Hematopoietic multipotent progenitor cell treated with erythropoietin and hydrocortisone succinate and interleukin-3 and kit ligand, for 6 days (in vitro differentiated cells): Measurements from ENCODE around the gene OTOP1.
"Not testable (repeated sequence)": the region's sequence is repeated elsewhere in the genome, so short reads cannot be mapped to it uniquely, and the experiment has no call there.

Source experiments
- DNase-seq: peaks from one replicate; pipeline ENCODE4 v3.0.0-alpha.2; 2015

OTOP1 gene

DNA sequence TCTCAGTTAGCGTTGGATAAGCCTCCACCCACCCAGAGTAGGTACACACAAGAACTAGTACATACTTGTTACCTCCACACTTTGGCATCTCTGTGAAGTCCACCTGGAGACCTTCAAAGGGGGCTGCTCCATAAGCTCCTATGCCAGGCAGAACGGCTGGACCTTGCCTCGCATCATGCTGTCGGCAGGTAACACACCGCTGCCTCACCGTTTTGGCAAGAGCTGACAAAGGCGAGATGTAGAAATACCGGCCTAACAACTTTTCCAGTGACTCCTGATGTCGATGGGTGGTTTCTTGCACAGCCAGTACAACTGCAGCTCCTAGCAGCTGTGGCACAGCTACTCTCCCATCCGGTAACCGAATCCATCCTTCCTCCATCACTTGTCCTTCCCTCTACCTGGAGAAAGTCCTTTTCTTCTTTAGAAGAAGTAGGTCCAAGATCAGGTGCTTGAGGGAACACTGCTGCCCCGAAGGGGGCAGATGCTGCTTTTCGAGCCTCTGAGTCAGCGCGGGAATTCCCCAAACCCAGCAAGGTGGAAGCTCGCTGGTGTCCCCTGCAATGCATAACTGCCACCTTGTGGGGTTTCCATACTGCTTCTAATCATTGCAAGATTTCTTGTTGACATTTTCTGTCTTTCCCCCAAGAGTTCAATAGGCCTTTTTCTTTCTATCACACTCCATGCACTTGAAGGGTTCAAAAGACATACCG is 65.6 kb downstream of the OTOP1 start:
- DNase-seq, result not testable (repeated sequence)

DNA sequence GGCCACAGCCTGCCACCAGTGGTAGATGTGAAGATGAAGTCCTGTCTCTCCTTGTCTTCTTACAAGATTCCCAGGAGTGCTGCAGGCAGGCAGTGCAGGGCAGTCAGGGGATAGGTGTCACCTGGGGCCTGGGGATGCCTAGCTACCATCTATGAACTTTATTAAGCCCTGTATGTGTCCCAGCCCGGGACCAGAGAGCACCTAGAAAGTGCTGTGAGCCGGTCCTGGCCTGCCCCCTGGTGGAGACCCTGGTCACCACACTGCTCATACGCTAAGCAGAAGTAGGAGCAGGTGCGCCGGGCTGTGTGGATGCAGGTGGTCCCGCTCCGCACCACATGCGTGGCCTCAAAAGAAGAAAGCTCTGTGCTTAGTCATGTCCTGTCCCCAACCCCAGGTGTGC is 81.1 kb downstream of the OTOP1 start:
- peak; percentile 36 for DNase-seq

DNA sequence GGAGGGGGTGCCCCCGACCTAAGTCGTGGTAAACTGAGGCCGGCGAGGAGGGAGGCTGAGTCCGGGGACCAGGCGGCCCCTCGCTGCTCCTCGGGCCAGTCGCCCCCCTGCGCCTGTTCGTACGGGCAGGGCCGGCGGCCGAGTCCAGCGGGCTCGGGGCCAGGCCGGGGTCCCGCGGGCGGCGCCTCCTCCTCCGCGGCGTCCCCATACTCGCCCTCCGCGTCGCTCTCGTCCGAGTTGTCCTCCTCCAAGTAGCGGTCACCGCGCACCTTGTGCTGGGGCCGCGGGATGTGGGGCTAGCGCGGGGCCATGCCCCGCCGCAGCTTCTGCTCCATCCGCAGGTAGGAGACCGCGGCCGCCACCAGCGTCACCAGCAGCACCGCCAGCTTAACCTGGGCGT is 83.4 kb downstream of the OTOP1 start:
- not testable (repeated sequence) for DNase-seq

DNA sequence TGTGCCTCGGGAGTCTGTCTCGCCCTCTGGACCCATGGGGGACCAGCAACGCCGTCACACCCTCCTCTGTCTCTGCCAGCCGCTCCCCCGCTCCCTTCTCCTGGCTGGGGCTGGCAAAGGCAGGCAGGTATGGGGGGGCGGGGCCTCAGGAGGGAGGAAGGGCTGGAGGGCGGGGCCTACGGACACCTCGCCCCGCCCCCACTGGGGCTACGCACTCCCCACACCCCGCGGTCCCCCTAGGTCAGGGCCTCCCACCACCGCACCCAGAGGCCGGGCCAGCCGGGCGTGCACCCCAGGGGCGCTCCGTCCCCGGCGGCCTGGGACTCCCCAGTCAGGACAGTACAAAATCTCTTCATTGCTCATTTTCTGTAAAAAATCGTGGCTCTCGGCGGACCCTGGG is 84.0 kb downstream of the OTOP1 start:
- DNase-seq, result peak; percentile 5

DNA sequence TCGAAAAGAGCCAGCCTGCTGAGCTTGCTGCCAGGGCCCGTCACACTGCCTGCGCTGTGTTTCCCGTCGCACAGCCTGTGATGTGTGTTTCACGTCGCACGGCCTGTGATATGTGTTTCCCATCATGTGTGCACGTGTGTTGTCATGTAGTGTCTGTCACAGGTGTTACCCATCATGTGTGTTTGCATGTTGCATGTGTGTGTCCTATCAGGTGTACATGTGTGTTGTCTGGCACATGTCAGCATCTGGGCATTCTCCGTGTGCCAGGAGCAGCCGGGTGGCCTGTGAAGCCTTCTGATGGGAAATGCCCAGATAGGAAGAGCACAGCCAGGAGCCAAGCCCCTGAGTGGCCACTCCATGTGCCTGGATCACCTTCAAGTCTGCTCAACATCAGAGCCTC is 85.5 kb downstream of the OTOP1 start:
- not testable (repeated sequence) for DNase-seq
